AG09319 (cell line): ENCODE results near the gene THSD7B.

Experiments used
- DNase-seq: peaks from one replicate; pipeline ENCODE4 v3.0.0-alpha.2; 2010; ENCODE audit warnings: low read depth; ENCODE audit errors: extremely low read depth
- TF ChIP-seq, protein P1 (sequence below): IDR thresholded peaks from 2 replicates; pipeline ENCODE4 v1.5.1; 2011; ENCODE audit warnings: low read depth, mild to moderate bottlenecking, inconsistent platforms, low read length, moderate library complexity

THSD7B gene

DNA sequence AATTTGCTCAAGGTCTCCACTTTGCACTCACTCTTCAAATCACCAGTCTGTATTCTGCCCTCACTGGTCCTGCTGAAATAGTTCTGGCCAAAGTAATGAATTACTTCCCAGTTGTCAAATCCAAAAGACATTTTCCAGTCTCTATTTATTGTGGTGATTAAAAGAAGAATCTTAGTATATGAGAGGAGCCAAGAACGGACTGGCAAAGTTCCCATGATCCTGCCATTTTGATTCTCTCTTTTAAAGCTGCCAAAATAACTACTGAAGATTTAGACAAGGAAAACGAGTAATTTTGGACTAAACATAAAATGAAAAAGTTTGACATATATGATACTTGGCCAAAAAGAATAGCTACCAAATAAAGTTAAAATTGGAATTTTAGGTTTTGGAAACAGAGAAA, 12.0 kb downstream of the THSD7B start:
- DNase-seq: no peak
- TF ChIP-seq, protein P1, sequence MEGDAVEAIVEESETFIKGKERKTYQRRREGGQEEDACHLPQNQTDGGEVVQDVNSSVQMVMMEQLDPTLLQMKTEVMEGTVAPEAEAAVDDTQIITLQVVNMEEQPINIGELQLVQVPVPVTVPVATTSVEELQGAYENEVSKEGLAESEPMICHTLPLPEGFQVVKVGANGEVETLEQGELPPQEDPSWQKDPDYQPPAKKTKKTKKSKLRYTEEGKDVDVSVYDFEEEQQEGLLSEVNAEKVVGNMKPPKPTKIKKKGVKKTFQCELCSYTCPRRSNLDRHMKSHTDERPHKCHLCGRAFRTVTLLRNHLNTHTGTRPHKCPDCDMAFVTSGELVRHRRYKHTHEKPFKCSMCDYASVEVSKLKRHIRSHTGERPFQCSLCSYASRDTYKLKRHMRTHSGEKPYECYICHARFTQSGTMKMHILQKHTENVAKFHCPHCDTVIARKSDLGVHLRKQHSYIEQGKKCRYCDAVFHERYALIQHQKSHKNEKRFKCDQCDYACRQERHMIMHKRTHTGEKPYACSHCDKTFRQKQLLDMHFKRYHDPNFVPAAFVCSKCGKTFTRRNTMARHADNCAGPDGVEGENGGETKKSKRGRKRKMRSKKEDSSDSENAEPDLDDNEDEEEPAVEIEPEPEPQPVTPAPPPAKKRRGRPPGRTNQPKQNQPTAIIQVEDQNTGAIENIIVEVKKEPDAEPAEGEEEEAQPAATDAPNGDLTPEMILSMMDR: no peak

DNA sequence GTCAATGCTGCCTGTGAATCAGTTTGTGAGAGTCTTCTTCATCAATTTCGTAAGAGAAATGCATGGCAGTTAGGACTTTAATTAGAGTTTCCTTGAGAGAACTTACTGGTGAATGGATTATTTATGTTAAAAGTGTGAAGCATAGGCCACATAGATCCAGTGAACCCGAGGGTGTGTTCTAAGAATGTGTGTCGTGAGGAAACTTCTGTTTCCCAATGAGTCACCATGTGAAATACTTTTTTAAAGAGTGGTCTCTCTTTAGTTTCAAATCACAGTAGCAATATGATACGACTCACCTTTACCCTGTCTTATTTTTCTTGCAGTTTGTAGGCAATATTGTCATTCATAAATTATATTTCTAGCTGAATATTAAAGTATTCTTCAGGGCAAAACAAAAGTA, 18.5 kb downstream of the THSD7B start:
- TF ChIP-seq, protein P1: no peak
- no peak for DNase-seq

DNA sequence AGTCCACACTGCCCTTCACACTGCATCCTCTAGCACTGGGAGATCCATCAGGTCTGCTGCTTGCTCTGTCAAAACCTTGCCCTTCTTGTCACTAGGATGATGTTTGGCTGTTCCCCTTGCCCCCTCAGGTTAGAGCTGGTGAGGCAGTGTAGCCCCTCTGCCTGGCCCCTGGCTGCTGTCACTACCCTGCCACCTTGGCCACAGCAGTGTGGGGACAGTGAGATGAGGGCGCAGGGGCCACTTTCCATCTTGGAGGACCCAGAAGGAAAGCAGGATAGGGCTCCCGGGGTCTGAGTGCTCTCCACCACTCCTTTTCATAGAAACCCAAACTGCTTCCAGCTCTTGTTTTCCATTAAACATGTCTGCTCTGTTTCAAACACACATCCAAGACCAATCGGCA, 19.9 kb downstream of the THSD7B start:
- TF ChIP-seq, protein P1: no peak
- no peak for DNase-seq

DNA sequence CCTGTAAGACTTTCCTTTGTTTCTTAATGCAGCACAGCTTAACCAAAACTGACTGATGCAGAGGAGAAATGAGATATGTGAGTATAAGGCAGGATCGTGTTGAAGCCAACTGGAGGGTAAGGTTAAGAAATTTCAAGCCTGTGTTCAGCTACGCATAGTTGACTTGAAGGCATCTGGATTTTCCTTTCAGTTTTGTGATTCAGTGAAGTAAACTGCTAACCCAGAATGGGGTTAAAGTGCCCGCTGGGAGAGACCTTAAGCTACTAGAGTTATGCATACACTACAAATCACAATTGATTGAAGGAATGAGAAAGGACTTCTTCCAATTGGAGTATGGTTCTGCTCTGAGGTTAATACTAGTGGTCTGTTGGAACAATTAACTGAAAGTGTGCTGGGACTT, 22.6 kb downstream of the THSD7B start:
- DNase-seq: no peak
- TF ChIP-seq, protein P1: no peak

DNA sequence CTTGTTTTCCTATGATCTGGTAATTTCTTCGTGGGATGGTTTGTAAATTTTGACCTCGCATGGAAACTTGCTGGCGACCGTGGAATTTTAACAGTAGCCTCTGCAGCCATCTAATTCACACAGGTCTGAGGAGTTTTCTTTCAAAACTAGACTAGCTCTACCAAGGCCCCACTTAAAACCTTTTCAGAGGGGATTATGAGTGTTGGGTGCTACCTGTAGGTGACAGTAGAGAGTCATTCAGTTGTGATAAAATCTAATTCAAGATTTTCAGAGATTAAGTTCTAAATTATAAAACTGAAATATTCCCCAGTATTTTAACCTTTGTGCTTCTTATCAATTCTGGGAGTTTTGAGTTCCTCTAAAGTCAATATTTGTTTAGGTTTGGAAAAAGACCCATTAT, 31.0 kb downstream of the THSD7B start:
- TF ChIP-seq, protein P1: no peak
- DNase-seq: no peak

DNA sequence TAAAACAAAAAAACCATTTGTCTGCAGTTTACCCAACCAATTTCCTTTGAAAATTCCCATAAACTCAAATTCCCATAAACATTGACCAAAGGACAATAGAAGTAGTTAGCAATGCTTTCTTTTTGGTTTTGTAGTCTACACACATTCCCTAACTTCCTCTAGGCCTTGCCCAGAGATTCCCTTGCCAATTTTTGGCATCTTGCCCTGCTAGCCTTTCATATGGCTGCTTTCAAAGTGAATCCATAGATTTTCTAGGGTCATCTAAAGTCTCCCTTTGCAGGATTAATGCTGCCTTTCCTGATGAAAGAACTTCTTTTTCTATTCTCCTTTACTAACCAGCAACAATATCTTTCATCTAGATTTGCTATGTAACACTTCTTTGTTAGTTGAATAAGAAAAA, 33.4 kb downstream of the THSD7B start:
- DNase-seq: no peak
- TF ChIP-seq, protein P1: no peak

DNA sequence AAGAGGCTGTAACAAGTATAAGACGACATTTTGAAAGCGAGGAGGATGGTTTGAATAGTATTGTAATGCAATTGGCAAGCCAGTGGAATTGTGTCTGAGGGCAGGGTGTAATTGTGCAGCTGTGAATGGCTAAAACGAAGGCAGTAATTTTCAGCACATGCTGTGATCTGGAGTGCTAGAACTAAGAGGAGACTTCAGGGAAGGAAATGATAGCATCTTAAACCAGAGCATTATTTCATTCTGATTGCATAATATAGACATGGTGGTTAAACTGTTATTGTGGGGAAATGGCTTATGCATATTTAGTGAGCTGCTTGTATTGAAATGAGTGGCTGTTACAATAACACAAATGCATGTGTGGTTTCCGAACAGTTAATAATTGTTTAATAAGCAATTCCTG, 36.3 kb downstream of the THSD7B start:
- DNase-seq: no peak
- TF ChIP-seq, protein P1: no peak
